ENCODE data around the gene CXorf65.
A peak's percentile ranks its signal among the peaks of the same experiment; 100 is the strongest.

The CXorf65 gene

GRCh38 chrX:71105628-71106027 is 912 bp downstream of the CXorf65 start:
- DNase-seq = no peak

GRCh38 chrX:71103110-71103983 is 3.2 kb downstream of the CXorf65 start:
- DNase-seq = no peak

- DNase-seq = no peak
Measured at GRCh38 chrX:71102292-71102691, 4.2 kb downstream of the CXorf65 start.

- no peak for DNase-seq
Measured at GRCh38 chrX:71100581-71101505, 5.7 kb downstream of the CXorf65 start.

GRCh38 chrX:71099736-71100135 is 6.8 kb downstream of the CXorf65 start:
- DNase-seq = no peak

DNA sequence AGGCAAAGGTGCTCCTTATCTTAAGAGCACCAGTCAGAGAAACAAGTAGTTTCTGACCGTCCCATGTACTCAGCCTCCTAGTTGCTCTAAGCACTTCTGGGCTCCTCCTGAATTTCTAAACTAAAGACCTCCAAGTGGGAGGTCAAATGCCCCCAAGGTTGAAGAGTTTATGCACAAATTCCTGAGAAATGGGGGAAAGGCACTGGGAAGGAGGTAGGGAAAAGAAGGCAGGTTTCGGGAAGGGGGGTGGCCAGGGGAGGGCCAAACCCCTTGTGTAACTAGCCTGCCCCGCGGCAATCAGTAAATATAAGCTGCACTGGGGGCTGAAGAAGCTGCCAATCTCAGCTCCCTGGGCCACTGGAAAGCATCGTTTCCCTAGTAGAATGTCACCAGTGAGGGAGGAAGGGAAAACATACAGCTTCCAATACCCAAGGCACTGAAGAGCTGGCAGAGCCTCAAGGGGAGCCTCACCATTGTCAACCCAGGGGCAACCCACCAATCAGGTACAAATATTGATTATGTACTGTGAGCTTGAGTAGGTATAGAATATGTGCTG is 7.5 kb downstream of the CXorf65 start:
- no peak for DNase-seq

- no peak for DNase-seq
Measured at GRCh38 chrX:71098302-71098701, 8.2 kb downstream of the CXorf65 start.

- no peak for DNase-seq
Measured at GRCh38 chrX:71096760-71097032, 9.8 kb downstream of the CXorf65 start.

GRCh38 chrX:71095981-71096759 is 10.4 kb downstream of the CXorf65 start:
- DNase-seq = no peak

- DNase-seq = peak; percentile 57
Measured at GRCh38 chrX:71095555-71095980, 11.0 kb downstream of the CXorf65 start, which contains the start of gene FOXO4. Gene FOXO4 (plus strand): TSS chrX:71095851. CDS start chrX:71096529, 678 bp downstream.

- no peak for DNase-seq
Measured at GRCh38 chrX:71095033-71095432, 11.5 kb downstream of the CXorf65 start.

DNA sequence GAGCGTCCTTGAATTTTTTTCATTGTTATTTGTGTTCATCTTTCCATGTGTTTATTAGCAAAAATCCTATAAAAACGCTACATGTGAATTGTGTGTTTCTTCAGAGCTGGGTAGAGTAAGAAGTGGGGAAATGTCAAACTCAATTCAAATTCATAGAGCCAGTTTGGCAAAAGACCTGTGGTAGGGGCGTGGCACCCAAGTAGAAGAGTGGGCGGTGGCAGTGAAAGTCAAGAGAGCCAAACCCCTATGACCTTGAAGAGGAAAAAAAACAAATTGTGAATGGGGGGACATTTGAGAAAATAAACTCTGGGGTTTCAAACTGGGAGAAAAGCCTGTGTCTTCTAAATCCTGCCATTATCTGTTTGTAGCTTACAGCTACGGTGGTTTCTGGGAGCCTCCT is 15.3 kb downstream of the CXorf65 start:
- no peak for DNase-seq

DNA sequence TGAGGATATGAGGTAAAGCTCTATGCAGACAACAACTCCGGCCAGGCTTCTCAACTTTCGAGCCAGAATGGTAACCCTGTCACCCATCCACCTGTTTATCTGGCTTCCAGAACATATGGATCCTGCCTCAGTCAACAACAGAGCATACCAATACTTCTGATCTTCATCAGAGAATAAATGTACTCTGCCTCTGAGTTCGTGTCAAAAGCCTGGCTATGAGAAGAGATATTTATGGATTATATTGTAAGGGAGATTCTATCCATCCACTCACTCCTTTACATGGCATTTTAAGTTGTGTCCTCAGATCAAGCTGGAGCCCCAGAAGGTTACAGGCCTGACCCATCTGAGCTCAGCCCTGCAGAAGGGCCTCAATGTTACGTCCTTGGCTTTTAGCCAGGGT is 20.6 kb downstream of the CXorf65 start:
- DNase-seq = no peak

DNA sequence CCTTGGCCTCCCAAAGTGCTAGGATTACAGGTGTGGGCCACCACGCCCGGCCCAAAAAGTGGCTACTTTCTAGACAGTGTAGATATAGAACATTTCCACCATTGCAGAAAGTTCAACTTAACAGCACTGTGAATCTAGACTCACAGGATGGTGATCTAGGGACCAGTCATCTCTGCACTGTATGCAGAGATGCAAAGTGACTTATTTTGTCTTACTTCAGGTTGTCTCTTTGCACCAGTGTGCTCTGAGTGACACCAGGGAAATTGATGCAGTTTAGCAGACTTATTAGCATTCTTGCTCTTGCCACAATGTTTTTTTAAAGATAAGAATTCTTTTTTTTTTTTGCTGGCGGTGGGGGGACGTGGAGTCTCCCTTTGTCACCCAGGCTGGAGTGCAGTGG is 23.7 kb downstream of the CXorf65 start:
- DNase-seq = no peak

DNA sequence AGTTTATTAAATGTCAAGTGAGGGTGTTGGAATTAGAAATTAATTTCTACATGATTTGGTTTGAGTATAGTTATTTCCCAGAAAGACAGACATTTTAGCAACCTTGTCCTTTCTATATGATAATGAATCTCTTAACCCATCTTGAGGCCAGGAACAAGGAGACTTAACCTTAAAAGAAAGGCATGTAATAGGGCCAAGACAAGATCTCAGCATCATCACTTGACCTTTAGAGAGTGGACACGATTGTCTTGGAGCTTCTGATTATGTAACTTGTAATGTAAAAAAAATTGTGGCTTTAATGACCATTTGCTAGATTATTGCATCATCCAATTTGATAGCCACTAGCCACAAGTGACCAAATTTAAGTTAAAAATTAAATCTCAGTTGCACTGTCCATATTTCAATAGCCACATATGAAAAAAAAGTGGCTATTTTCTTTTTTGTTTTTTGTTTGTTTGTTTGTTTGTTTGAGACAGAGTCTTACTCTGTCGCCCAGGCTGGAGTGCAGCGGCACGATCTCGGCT is 24.4 kb downstream of the CXorf65 start:
- no peak for DNase-seq

- DNase-seq = no peak
Measured at GRCh38 chrX:71081330-71082123, 25.0 kb downstream of the CXorf65 start.

DNA sequence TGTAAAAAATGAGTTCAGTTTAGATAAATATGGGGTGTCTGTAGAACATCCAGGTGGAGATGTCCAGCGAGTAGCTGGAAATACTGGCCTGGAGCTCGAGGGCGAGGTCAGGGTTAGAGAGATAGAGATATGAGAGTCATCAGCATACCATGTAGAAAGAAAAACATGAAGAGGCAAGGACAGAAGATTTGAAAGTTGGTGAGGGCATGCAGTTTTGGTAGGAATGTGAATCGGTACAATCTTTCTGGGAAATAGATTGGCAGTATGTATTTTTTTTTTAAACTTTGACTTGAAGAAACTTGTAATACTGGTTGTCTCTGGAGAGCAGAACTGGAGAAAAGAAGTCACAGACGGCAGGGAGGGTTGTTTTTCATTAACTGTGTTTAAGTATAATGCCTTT is 36.0 kb downstream of the CXorf65 start:
- DNase-seq = no peak

GRCh38 chrX:71068044-71068918 is 38.3 kb downstream of the CXorf65 start, which contains the start of gene SNX12:
Gene SNX12 (minus strand): TSS chrX:71068334. CDS start chrX:71068306, 28 bp downstream.
- peak; percentile 81 for DNase-seq

DNA sequence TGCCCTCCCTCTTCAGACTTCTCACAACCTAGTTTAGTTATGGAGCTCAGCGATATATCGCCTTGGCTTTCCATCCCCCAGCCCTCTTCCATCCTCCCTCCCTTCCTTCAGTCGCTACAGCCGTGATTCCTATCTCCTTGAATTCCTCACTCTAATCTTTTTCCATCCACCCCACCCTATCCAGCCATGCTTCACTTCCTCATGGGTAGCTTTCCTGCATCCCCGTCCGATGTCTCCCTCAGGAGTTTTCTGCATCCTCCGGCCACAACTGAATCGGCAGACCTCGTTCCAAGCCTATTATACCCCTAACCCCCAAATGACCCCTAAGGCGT is 38.9 kb downstream of the CXorf65 start:
- no peak for DNase-seq

DNA sequence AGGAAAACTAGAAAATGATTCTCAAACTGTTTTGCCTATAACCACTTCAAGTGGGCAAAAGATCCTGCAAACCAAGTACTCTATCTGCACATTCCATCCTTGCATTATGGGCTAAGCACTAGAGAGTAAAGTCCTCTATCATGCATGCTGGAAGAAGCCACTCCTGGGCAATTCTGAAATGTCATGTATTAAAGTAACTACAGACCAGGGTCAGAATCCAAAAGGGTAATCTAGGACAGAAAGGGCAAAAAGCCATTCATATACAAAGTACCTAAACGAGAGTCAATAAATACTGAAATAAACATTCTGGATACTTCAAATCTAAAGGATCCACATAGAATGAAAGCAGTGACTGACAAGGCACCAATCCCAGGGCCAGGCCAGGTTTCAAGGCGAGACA is 39.5 kb downstream of the CXorf65 start:
- DNase-seq = no peak

DNA sequence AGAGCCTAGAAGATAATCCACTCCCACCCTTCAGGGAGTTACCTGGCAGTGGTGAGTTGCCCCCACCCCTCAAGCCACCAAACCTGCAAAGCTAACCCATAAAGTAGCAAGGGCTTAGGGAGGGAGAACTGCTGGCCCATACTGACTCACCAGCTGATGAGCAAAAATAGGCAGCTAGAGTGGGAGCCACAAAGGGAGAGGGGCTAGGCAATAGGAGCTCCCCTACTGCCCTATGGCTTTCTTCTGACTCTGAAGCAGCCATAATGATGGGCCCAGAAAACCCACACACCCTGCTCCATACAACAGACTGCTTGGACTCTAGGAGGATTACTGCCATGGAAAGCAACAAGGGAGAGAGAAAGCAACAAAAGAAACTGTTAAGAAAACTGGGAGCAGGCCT is 46.4 kb downstream of the CXorf65 start:
- no peak for DNase-seq

Measured in NCI-H2081 treated with DMSO at 0.1 percent for 48 hours (cell line).